ENCODE measurements around the gene GOLGA8J.
"Not testable (repeated sequence)": the region's sequence is repeated elsewhere in the genome, so short reads cannot be mapped to it uniquely, and the experiment has no call there.

Gene GOLGA8J

DNA sequence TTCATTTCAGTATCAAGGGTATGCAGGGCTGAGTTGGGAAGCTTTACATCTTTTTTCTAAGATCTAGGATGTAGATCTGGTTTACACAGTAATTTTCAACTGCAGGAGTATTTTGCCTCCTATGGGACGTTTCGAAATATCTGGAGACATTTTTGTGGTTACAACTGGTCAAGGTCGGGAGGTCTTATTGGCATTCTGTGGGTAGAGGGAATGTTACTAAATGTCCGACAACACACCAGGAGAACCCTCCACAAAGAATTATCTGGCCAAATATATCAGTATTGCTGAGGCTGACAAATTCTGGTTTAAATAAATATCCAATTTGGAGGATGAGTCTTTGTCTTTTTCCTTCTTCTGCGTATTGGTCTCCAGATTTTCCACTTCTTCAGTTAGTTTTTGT lies 1.9 kb upstream of the GOLGA8J start:
- not testable (repeated sequence) for DNase-seq

DNA sequence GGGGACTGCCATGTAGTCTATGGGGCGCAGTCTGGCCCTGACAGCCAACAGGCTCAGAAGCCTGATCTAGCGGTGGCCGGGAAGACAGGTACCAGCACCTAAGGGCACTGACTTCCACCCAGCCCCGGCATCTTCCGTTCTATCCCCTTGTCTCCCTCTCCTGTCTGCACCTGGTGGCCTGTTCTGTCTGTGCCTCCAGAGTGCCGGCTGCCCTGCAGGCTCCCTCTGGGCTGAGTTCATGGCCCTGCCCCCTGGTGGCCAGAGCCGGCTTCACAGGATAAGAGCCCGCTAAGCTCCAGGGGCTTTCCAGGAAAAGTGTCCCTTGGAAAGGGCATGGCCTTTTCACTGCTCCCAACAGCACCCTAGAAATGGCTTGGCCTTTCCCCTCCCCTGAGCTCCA lies 15.1 kb downstream of the GOLGA8J start:
- DNase-seq = not testable (repeated sequence)

DNA sequence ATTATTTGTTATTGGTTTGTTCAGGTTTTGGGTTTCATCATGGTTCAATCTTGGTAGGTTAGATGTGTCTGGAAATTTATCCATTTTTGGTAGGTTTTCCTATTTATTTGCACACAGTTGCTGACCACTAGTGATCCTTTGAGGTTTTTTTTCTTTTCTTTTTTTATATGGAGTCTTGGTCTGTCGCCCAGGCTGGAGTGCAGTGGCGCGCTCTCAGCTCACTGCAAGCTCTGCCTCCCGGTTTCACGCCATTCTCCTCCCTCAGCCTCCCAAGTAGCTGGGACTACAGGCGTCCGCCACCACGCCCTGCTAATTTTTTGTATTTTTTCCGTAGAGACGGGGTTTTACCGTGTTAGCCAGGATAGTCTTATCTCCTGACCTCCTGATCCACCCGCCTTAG lies 20.1 kb downstream of the GOLGA8J start:
- not testable (repeated sequence) for DNase-seq

DNA sequence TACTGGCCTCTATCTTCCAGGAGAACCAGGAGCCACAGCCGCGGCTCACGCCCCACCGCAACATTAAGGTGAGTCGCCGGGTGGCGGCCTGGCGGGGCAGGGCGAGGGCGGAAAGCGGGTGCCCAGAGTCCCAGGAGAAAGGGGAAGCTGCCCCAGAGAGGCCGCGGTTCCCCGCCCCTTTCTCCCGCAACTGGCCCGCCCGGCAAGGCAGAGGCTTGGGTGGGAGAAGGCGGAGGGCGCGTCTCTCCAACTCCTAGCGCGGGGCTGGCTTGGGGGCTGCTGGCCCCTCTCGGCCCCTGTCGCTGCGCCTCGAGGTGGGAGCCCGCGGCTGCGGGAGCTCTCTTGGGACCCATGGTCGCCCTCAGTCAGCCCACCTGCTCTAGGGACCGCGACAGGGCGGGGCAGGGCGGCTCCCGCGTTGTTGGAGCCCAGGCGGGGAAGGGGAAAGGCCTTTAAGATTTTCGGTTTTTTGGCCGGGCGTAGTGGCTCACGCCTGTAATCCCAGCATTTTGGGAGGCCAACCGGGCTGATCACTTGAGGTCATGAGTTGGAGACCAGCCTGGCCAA lies 21.3 kb downstream of the GOLGA8J start:
- DNase-seq = not testable (repeated sequence)

- not testable (repeated sequence) for DNase-seq
Measured at GRCh38 chr15:30110591-30110990, 27.8 kb downstream of the GOLGA8J start.

- DNase-seq = not testable (repeated sequence)
Measured at GRCh38 chr15:30130066-30130465, 47.3 kb downstream of the GOLGA8J start.

DNA sequence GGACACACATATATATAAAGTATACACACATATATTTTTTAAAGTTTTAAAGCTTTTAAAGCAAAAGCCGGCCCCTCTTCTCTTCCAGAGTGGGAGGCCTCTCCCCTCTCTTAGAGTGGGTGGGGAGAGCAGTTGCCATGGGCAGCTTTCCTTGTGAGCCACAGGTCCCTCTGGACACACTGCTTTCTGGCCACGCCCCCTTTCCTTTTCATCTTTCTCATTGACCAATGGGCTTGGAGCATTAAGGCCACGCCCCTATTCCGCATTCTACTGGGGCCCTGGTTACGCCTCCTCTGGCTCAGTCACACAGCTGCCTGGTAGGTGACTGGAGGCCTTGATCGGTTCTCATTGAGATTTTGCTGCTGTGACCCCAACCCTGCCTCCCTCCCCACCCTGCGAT lies 52.0 kb downstream of the GOLGA8J start, which contains the start of gene GOLGA8T:
GOLGA8T (plus strand) TSS at position 301 of the 400 bp plus-strand sequence; CDS start at position 399, 98 bp downstream.
- DNase-seq = not testable (repeated sequence)
